SU-DHL-6 (cell line): Measurements from ENCODE around the gene B3GALT2.

Experiments
- H2AFZ ChIP-seq: fragments of 200-600 bp; sonication (generic); 2 replicates; pipeline ENCODE4 v1.6.1; 2014; ENCODE audit warnings: low read depth, mild to moderate bottlenecking, moderate library complexity, mixed read lengths, antibody characterized with exemption, low read length; ENCODE audit not compliant: severe bottlenecking
- H3F3A ChIP-seq: fragments of 200-600 bp; shearing (Covaris generic); 2 replicates; pipeline ENCODE4 v1.6.0; 2016; ENCODE audit warnings: antibody characterized with exemption, mild to moderate bottlenecking; ENCODE audit not compliant: insufficient read depth
- H3K27ac ChIP-seq: fragments of 200-600 bp; sonication (generic); 2 replicates; pipeline ENCODE4 v1.5.1; 2016; ENCODE audit warnings: low read depth, mild to moderate bottlenecking, low read length, moderate library complexity, mixed read lengths
- H3K27me3 ChIP-seq: fragments of 200-600 bp; sonication (generic), shearing (Covaris generic); 2 replicates; pipeline ENCODE4 v1.6.0; 2014; ENCODE audit warnings: mild to moderate bottlenecking, low read length
- H3K36me3 ChIP-seq: fragments of 200-600 bp; sonication (generic); 2 replicates; pipeline ENCODE4 v1.6.1; 2014; ENCODE audit warnings: mild to moderate bottlenecking, low read length, mixed read lengths
- H3K4me2 ChIP-seq: fragments of 300-600, 200-600 bp; shearing (Covaris generic), sonication (generic); 2 replicates; pipeline ENCODE4 v1.6.0; 2014; ENCODE audit warnings: low read length, low read depth, mild to moderate bottlenecking; ENCODE audit not compliant: poor library complexity, severe bottlenecking
- H3K4me3 ChIP-seq: fragments of 200-600 bp; sonication (generic); 2 replicates; pipeline ENCODE4 v1.5.1; 2014; ENCODE audit warnings: antibody characterized with exemption, low read length, mild to moderate bottlenecking, mixed read lengths; ENCODE audit not compliant: insufficient read depth, poor library complexity, severe bottlenecking
- H3K79me2 ChIP-seq: fragments of 200-600 bp; sonication (generic); 2 replicates; pipeline ENCODE4 v1.6.1; 2014; ENCODE audit warnings: mild to moderate bottlenecking, low read length, moderate library complexity; ENCODE audit not compliant: insufficient read depth
- H3K9ac ChIP-seq: fragments of 200-600 bp; sonication (generic); 2 replicates; pipeline ENCODE4 v1.7.0; 2014; ENCODE audit warnings: mild to moderate bottlenecking, low read length
- H3K9me2 ChIP-seq: fragments of 200-600 bp; sonication (generic); replicated peaks from 2 replicates; pipeline ENCODE4 v1.6.1; 2014; ENCODE audit warnings: low read length; ENCODE audit not compliant: insufficient read depth
- H3K9me3 ChIP-seq: fragments of 200-600 bp; sonication (generic); 2 replicates; pipeline ENCODE4 v1.6.1; 2014; ENCODE audit warnings: low read length, mixed read lengths; ENCODE audit not compliant: insufficient read depth
- H4K20me1 ChIP-seq: fragments of 200-600 bp; sonication (generic); 2 replicates; pipeline ENCODE4 v1.6.1; 2014; ENCODE audit warnings: low read depth, mild to moderate bottlenecking, antibody characterized with exemption, low read length, moderate library complexity, mixed read lengths
- EZH2phosphoT487 ChIP-seq: fragments of 200-600 bp; sonication (generic), shearing (Covaris generic); conservative IDR thresholded peaks from 2 replicates; pipeline ENCODE4 v1.6.1; 2018; ENCODE audit warnings: mild to moderate bottlenecking, antibody characterized with exemption, low read length, moderate library complexity, mixed read lengths
- TF ChIP-seq, protein P1 (sequence below): fragments of 200-600 bp; sonication (generic); IDR thresholded peaks from one replicate; pipeline ENCODE4 v1.5.1; 2017; ENCODE audit warnings: antibody characterized with exemption, mild to moderate bottlenecking, low read length, moderate library complexity; ENCODE audit not compliant: insufficient read depth, poor library complexity, severe bottlenecking

B3GALT2 gene

GRCh38 chr1:193210996-193211395 lies 24.6 kb upstream of the B3GALT2 start:
- peaks cover 7% of the 10 kb centered on the region; the same call in 1 of the 2 replicates for H3K9me3 ChIP-seq
- H3K79me2 ChIP-seq: no peaks in the 10 kb centered on the region; the same call in 1 of the 2 replicates
- no peaks in the 10 kb centered on the region for H3F3A ChIP-seq
- H3K4me3 ChIP-seq: no peak overlapping the region
- H2AFZ ChIP-seq: no peak overlapping the region
- no peaks in the 10 kb centered on the region for H4K20me1 ChIP-seq
- no peak overlapping the region for H3K27ac ChIP-seq
- no peak overlapping the region for H3K4me2 ChIP-seq
- TF ChIP-seq, protein P1, sequence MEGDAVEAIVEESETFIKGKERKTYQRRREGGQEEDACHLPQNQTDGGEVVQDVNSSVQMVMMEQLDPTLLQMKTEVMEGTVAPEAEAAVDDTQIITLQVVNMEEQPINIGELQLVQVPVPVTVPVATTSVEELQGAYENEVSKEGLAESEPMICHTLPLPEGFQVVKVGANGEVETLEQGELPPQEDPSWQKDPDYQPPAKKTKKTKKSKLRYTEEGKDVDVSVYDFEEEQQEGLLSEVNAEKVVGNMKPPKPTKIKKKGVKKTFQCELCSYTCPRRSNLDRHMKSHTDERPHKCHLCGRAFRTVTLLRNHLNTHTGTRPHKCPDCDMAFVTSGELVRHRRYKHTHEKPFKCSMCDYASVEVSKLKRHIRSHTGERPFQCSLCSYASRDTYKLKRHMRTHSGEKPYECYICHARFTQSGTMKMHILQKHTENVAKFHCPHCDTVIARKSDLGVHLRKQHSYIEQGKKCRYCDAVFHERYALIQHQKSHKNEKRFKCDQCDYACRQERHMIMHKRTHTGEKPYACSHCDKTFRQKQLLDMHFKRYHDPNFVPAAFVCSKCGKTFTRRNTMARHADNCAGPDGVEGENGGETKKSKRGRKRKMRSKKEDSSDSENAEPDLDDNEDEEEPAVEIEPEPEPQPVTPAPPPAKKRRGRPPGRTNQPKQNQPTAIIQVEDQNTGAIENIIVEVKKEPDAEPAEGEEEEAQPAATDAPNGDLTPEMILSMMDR: no peak
- TF ChIP-seq EZH2phosphoT487: no peak
- no peaks in the 10 kb centered on the region for H3K9me2 ChIP-seq
- H3K9ac ChIP-seq: no peak overlapping the region
- H3K27me3 ChIP-seq: no peaks in the 10 kb centered on the region
- peaks cover 32% of the 10 kb centered on the region for H3K36me3 ChIP-seq

GRCh38 chr1:193201021-193201420 lies 14.6 kb upstream of the B3GALT2 start:
- Histone ChIP-seq H3K9ac (no peak overlapping the region), H3F3A (no peaks in the 10 kb centered on the region), H4K20me1 (no peaks in the 10 kb centered on the region), H3K27me3 (no peaks in the 10 kb centered on the region), H3K9me3 (no peaks in the 10 kb centered on the region), H2AFZ (no peak overlapping the region), H3K36me3 (peaks cover 23% of the 10 kb centered on the region), H3K4me2 (no peak overlapping the region), H3K9me2 (no peaks in the 10 kb centered on the region), H3K4me3 (no peak overlapping the region), H3K27ac (no peak overlapping the region), H3K79me2 (peaks cover 39% of the 10 kb centered on the region)
- TF ChIP-seq, protein P1: no peak
- no peak for TF ChIP-seq EZH2phosphoT487

GRCh38 chr1:193199940-193200339 lies 13.5 kb upstream of the B3GALT2 start:
- H3K27ac ChIP-seq: no peak overlapping the region

More at GRCh38 chr1:193199940-193200339, 13.5 kb upstream of the B3GALT2 start:
- H3F3A ChIP-seq: no peaks in the 10 kb centered on the region
- no peak overlapping the region for H3K4me2 ChIP-seq
- H3K79me2 ChIP-seq: peaks cover 48% of the 10 kb centered on the region
- no peaks in the 10 kb centered on the region for H3K9me2 ChIP-seq
- no peak overlapping the region for H3K4me3 ChIP-seq
- H2AFZ ChIP-seq: no peak overlapping the region
- no peaks in the 10 kb centered on the region for H3K9me3 ChIP-seq
- peaks cover 16% of the 10 kb centered on the region for H3K36me3 ChIP-seq
- H3K27me3 ChIP-seq: no peaks in the 10 kb centered on the region
- H4K20me1 ChIP-seq: no peaks in the 10 kb centered on the region
- TF ChIP-seq, protein P1: no peak
- TF ChIP-seq EZH2phosphoT487: no peak
- no peak overlapping the region for H3K9ac ChIP-seq
